NCI-H2029 treated with DMSO at 0.1 percent for 48 hours (cell line): Measurements from ENCODE around the gene EWSR1.

Experiments used
- DNase-seq: peaks from one replicate; lab custom pipeline; 2025; lab: John Stamatoyannopoulos, UW

EWSR1 gene

DNA sequence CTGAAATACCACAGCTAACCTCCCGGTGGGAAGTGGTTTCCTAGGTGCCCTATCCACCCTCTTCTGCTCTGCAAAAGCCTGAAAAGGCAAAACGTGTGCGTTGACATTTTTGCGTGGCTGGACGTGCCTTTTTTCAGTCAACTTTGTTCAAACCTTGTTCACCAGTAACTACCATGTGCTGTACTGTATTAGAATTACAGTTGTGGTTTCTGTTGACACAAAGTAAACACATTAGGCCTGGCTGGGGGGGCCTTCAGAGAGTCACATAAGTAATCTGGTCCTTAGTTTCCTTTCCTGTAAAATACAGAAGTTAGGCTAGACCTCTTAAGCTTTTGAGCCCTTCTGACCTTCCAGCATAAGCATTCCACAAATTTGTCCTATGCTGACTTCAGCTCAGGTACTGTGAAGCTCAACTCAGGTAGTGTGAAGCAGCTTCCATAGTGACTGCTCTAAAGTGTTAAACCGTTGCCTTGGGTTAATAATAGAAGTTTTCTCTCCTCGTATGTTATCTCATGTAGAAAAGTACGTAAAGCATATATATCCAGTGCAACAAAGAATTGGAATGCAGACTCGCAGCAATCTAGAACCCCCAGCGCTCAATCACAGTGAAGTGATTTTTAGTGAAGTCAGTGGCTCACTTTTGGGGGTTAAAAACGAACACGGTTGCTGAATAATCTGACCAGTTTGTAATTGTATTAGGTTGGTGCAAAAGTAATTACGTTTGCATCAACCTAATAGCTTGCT is 1.8 kb downstream of the EWSR1 start:
- DNase-seq = no peak

DNA sequence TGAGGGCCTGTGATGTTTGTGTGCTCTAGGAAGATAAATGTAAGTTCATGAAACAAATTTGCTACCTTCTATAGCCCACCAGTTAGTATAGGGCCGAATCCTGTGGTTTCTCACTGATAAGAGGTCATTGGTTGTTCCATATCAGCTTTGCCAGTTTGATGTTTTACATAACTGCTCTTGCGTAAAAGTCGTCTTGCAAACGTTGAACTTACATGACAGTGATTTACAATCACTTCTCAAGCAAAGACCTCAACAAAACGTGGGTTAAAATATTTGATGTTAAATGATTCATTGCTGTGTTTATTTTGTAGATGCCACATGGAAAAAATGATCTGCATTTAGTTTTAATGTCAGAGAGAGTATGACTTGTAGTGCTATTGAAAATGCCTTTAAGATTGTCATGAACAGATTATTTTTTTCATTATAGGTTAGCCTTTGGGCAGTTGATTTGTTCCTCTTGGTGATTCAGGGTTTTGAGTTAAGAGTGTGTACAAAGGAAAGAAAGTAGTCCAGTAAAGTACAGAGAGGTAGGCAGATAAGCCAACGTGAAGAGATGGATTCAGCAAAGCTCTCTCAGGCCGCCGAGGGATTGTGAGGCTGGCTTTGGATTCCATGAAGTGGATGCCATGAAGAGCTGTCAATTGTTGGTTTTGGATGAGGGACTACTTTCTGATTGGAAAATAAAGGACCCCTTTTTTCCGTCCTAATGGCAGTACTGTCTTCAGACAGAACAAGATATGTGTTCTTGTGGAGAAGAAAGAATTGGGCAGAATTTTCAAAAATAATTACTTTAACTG is 2.6 kb downstream of the EWSR1 start:
- no peak for DNase-seq

DNA sequence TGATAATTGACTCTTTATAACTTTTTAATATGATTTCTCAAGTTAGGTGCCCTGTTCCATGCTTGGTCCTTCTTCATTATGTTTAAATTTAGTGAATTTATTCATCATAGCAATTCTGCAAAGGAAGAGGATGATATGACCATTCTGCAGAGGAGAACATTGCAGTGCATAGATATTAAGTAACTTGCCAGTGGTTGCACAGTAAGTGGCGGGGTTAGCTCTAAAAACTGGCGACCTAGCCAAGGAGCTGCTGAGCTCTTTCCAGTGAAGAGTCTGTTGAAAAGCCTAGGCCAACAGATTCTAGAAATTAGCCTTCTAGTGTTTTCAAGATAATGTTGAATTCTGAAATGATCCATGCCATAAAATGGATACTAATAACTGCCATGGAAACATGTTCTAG is 4.6 kb downstream of the EWSR1 start:
- DNase-seq = no peak

DNA sequence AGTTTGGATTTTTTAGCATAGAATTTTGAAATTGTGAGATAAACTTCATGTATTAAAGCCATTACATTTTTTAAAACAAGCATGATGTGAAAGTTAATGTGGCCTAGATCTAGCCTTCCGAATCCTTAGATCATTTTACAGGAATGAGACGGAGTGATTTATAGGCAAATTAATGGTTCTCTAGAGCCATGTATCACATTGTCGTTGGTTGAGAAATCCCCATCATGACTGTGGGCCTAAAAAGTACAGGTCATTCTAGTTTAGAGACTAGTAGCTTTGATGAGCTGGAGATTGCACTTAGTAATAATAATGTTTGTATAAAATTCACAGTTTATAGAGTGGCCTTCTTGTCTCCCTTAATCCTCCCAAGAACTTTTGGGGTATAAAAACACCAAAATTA is 7.1 kb downstream of the EWSR1 start:
- no peak for DNase-seq

DNA sequence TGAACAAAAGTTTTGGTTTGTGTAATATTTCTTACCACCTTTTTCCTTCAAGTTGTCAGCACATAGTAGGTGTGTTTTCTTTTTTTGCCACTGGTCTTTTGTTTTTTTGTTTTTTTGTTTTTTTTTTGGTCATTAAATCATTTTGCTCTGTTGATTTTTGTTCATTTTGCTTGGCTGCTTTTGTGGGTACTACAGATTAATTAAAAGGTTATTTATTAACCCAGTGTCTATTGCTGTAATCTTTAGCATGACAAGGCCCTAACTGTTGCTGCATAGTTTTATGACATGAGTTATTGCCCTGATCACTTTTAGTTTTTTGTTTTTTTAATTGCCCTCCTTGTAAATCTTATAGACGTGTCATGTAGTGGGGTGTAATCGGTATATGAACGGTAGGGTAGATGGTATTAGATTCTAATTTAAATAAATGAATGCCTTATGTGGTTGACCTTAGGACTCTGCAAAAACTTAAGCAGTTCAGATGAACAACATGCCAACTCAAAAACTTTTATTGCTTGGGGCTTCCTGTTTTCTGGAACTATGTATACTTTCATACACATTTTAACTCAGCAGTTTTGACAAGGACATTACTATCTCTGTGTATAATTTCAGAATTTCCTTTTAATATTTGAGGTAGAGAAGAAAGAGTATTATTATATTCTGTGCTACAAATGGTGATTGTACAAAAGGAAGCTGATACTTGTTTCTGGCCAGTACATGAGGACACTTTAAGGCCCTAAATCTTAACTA is 7.9 kb downstream of the EWSR1 start:
- DNase-seq = no peak

- DNase-seq = no peak
These were observed 9.9 kb downstream of the EWSR1 start for GRCh38 chr22:29277927-29278326.

DNA sequence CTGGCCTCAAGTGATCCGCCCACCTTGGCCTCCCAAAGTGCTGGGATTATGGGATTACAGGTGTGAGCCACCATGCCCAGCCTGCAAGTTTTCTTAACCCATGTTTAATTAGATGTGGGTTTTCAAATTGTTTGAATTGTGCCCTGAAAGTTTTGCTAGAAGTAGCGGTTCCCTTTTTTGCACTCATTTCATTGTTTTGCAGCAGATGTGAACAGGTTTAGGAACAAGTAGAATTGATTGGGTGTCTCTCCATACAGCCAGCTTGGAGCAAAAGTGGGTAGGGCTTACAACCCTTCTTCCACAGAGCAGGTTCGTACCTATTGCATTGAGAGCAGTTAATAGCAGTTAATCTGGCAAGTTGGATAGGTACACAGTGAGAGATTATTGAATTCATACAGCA is 16.1 kb downstream of the EWSR1 start:
- DNase-seq = no peak

DNA sequence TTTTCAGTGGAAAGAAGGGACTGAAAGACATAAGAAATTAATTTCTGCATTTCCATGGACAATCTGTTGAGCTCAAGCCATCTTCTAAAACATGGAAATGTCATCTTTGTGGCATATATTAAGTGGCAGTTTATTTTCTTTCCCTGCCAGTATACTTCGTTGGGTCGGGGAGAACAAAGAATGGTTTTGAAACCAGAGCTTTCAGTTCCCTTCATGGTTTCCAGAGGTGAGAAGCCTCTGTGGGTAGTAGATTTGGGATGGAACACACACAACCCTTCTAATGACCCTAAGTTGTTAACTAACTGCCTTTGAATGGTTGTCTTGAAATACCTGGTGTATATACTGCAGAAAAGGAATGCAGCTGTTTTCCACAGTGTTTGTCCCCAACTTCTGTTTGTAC is 20.8 kb downstream of the EWSR1 start:
- DNase-seq = no peak

- no peak for DNase-seq
These were observed 22.0 kb downstream of the EWSR1 start for GRCh38 chr22:29290061-29290460.

GRCh38 chr22:29291215-29291614 is 23.1 kb downstream of the EWSR1 start:
- DNase-seq = no peak

DNA sequence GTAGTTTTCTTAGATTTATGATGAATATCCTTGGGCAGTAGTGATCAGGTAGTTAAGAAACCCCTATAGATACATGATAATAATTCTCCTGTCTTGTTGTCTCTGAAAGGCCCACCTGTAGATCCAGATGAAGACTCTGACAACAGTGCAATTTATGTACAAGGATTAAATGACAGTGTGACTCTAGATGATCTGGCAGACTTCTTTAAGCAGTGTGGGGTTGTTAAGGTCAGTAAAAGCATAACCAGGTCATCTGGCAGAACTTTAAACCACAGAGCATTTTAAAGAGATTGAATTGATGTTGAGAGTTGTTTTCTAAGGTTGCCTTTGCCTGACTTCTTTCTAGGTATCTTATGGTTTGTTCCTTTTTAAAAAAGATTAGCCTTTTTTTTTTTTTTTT is 24.3 kb downstream of the EWSR1 start:
- no peak for DNase-seq

DNA sequence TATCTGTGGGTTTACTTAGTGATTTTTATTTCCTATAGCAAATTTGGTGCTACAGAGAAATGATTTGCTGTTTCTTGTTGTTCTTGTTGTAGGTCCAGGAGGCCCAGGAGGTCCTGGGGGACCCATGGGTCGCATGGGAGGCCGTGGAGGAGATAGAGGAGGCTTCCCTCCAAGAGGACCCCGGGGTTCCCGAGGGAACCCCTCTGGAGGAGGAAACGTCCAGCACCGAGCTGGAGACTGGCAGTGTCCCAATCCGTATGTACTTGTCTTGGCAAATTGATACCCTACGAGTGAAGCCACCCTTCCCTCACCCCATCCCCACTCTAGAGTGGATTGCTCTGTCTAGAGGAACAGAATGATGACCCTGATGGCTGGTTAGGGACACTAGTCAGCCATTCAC is 30.6 kb downstream of the EWSR1 start:
- DNase-seq = no peak

- no peak for DNase-seq
These were observed 31.2 kb downstream of the EWSR1 start for GRCh38 chr22:29299136-29299900.

- no peak for DNase-seq
These were observed 32.4 kb downstream of the EWSR1 start for GRCh38 chr22:29300467-29300806.

DNA sequence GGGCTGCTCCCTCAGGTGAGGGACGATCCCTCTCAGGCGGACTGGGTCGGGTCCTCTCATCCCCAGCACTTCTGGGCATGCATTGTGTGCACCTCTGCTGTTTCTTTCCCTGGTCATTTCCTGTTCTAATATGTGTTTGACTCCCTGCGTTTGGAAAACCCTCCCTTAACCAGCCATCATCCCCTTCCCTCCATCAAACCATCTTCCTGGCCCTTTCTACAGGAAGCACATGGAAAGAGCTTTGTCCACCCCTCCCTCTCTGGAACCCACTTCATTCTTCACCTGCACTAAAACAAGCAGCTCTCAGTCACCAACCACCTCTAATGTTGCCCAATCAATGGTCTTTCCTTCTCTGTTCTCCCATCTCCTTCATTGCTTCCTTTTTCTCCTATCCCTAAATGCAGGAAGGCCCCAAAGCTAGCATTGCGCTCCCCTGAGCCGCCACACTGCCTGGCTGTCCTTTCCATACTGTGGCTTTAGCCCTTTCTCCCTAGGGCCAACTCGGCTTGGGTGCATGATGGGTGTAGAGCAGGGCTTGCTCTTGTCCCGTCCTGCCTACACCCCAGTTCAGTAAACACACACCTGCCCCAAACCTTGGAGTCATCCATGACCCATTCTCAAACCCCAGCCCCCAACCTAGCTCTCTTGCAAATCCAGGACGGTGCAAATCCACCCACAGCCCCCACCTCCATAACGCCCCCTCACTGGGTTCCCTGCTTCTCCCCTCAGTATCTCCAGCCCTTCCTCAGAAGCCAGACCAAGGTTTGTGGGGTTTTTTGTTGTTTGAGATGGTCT is 32.9 kb downstream of the EWSR1 start:
- no peak for DNase-seq

GRCh38 chr22:29301716-29302401 is 33.8 kb downstream of the EWSR1 start:
- no peak for DNase-seq

DNA sequence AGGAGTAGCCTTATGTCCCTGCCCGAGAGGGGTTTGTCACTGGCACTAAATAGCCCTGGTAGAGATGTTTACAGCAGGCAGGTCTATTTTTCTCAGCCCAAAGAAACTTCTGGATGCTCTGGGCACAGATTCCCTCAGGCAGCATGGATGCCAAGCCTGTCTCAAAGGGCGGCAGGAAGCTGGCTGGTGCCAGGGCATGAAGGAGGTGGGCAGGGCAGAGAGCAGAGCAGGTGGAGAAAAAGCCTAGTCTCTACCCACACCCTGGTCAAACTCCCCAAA is 34.3 kb downstream of the EWSR1 start:
- DNase-seq = no peak

- DNase-seq = no peak
These were observed 34.8 kb downstream of the EWSR1 start for GRCh38 chr22:29302681-29303465.

- no peak for DNase-seq
These were observed 37.7 kb downstream of the EWSR1 start for GRCh38 chr22:29305836-29306174.

DNA sequence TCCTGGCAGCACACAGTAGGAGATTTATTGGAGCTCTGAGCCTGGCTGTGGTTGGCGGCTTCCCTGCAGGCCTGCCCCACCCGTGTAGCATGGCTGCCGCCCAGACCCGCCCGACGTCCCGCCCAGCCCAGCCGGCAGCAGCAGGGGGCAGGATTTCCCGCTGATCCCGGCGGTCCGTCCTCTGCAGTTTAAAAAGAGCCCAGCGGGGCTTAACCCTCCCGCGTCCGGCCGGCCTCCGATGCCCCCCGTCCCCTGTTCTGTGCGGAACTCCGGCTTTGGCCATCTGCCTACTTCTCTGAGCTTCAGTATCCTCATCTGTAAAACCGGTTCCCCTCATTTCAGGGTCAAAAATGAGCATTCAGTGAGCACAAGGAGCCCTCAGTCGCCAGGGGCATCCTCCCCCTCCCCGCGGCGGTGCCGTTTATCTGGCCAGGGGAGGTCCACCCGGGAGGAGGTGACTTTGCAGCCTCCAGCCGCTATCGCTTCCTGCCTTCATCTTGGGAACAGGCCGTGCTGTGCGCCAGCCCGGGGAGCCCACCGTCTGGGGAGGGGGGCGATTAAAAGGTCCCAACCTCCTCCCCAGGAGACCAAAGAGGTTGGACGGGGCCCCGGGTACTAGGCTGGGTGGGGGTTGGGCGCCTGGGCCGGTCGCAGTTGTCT is 38.2 kb downstream of the EWSR1 start, which contains the start of gene GAS2L1:
Gene GAS2L1 (plus strand): TSS at position 476 of the 660 bp plus-strand sequence. CDS start 1,456 bp downstream, outside the sequence.
- DNase-seq = no peak
